NCI-H2196 (cell line): ENCODE data around the gene PABPN1.

Experiments
- DNase-seq: peaks from one replicate; lab custom pipeline; 2025; ENCODE audit not compliant: unreplicated experiment; lab: John Stamatoyannopoulos, UW

PABPN1 gene

DNA sequence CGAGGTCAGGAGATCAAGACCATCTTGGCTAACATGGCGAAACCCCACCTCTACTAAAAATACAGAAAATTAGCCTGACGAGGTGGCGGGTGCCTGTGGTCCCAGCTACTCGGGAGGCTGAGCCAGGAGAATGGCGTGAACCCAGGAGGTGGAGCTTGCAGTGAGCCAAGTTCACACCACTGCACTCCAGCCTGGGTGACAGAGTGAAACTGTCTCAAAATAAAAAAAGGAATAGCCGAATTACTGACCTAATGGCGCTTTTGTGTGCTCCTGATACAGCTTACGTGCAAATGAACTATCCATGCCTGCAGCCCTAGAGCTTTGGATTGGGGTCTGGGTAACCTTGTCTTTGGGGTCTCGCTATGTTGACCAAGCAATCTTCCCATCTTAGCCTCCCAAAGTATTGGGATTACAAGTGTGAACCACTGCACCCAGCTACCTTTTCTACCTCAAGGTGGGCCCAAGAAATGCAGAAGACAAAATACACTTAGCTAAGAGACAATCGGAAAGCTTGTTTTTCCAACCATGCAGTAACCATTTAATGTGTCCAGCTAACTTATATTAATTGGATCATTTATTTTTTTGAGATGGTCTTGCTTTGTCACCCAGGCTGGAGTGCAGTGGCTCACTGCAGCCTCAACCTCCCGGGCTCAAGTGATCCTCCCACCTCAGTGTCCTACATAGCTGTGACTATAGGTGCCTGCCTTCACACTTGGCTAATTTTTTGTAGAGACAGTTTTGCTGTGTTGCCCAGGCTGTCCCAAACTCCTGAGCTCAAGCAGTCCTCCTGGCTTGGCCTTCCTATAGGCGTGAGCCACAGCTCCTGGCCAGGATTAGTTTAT, 5.5 kb downstream of the PABPN1 start:
- DNase-seq, result no peak

DNA sequence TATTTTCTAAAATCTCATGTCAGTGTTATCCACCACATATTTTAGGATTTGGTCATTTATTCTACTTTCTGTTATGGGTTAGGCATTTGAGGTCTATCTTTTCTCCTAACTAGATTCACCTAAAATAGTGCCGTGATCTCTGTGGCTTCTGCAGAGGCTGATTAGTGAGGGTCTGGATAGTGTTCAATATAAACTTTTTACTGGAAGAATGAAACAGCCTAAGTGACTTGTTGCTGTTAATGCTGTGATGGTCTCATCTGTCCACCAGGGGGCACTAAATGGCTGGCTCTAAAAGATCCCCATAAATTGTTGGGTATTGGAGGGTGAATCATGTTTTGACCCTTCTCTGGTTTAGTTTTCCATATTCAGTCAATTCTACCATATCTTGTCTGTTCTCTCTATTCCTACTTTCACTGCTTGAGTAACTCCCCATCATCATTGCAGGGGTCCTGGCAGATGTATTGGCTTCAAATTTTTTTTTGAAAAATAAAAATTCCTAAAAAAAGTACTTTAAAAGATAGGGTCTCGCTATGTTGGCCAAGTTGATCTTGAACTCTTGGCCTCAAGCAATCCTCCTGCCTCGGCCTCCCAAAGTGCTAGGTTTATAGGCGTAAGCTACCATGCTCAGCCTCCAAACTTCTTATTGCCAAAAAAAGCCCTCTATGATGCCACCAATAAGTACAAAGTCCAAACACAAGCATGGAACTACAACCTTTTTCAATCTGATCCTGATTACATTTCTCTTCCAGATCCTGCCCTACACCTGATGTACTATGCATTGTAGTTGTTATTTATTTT, 6.9 kb downstream of the PABPN1 start:
- peak; percentile 76 for DNase-seq

DNA sequence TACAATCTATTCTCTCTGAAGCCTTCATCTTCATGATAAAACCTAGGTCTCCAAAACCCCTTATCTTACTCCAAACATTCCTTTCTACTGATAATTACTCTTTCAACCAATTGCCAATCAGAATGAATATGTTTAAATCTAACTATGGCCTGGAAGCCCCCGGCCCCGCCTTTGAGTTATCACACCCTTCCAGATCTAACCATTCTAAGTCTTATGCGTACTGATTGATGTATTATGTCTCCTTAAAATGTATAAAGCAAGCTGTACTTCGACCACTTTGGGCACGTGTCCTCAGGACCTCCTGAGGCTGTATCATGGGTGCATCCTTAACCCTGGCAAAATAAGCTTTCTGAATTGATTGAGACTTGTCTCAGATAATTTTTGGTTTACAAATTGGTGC, 14.4 kb downstream of the PABPN1 start:
- no peak for DNase-seq

DNA sequence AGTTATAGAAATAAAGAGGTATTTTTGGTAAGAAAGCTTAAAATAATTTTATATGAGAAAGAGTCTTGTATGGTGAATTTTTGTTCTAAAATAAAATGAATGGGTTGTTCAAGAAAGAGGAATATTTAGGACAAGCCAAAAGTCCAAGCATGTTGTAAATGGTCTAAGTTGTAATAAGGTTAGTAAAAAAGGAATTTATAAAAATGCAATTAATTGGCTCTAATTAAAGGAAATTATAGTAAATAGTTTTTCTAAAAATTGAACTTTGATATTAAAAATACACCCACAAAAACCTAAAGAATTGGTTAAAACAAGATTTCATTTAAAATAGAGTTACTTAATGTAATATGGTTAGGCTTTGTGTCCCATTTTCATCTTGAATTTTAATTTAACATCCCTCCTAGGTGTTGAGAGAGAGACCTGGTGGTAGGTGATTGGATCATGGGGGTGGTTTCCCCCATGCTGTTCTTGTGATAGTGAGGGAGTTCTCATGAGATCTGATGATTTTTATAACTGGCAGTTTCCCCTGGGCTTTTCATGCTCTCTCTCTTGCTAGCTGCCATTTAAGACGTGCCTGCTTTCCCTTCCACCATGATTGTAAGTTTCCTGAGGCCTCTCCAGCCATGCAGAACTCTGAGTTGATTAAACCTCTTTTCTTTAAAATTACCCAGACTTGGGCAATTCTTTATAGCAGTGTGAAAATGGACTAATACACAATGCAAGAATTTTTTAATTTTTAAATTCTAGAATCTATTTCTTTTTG, 18.4 kb downstream of the PABPN1 start:
- no peak for DNase-seq

DNA sequence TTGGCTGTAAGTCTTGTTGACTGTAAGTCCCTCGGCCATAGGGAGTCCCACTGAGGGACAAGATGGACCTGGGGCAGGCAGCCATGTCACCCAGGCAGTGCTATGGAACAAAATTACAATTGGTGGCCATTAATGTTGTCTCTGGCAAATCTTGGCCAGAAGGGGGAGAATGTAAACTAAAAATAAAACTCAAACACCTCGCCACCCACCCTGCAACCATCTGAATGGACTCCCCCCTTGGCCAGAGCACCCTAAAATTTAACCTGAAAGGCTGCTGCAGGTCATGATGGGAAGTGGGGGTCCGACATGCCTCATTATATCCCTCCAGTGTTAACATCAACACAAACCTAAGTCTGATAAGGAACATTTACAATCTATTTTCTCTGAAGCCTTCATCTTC, 23.2 kb downstream of the PABPN1 start:
- DNase-seq, result no peak

DNA sequence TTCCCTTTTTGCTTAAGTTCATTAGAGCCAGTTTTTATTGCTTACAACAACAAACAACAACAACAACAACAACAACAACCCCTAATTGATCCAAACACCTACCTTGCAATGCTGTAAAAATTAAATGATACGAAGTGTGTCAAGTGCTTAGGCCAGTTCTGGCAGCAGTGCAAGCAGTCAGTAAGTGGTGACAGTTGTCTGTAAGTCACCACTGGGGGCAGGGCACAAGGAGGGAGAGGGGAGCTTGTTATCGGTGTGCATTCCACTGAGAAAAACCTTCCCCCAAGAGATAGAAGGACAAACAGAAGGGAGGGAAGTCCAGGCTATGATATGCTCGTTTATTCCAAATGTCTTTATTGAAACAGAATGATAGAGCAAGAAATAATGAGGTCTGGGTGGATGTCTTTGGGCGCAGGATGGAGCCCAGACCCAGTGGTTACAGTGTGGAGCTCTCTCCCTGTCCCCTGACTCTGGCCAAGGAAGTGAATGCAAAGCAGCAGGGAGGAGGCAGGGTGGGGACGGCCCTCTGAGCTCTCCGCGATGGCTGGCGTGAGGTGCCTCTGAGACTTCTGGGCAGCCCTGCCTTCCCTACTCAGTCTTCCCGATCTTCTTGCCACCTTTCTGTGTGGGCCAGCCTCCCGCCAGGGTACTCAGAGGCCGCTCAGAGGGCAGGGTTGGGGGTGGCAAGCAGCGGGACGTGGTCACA, 24.9 kb downstream of the PABPN1 start:
- DNase-seq, result no peak

DNA sequence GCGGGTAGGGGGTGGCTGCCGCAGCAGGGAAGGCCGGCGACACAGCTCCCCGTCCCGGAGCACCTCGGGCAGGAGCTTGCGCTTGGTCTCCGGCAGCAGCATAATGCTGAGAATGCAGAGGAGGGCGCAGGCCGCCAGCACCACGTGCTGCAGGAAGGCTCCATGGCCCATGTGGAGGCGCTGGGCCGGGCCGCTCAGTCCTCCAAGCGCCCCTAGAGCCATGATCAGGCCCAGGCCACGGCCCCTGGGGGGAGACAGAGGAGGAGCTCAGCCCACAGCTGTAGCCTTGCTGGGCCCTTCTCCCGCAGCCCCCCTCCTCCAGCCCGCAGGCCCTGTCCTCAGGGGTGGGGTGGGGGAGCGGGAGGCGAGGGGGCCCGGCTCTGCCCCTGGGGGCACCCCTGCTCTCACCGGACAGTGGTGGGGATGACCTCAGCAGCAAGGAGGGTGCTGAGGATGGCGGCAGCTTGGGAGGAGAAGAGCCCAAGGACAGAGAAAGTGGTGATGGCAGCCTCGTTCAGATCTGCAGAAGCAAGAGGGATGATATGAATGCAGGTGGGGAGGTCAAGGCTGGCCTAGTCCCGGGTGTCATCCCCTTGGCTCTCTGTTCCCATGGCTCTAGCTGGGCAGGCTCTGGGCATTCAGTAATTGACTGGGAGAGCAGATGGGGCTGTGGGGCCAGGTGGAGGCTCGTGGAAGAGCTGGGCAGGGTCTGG, 25.6 kb downstream of the PABPN1 start:
- no peak for DNase-seq

DNA sequence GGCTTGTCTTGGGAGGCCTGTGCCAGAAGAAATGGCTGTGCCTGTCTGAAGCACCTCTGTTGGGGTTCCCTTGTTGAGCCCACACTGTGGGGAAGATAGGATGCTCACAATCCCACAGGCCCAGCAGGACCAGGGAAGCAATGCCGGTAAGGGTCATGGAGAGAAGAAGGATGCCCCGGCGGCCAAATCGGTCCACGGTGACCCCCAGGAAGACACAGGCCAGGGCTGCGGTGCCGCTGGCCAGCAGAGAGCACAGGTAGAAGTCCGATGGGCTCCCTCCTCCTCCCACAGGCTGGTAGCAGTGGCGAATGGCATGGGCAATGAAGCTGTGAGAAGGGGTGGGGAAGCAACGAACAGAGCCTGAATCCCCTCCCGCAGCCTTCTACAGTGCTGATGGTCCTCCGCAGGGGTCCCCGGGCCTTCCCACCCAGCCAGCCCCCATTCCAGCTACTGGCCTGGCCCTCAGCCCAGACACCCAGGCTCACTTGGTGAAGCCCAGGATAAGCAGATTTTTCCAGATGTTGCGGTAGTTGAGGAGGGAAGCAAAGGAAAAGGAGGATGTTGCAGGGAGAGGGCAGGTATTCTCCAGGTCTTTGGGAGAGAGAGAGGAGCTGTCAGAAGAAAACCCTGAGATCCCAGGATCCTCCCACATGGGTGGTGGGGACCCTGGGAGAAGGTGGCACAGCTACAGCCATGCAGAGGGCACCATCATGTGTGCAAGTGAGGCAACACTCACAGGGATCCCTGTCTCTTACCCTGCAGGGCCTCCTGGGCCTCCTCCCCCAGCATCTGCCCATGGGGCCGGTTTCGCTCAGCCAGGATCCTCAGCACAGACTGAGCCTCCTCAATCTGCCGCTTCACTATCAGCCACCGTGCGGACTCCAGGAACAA, 26.4 kb downstream of the PABPN1 start:
- no peak for DNase-seq

DNA sequence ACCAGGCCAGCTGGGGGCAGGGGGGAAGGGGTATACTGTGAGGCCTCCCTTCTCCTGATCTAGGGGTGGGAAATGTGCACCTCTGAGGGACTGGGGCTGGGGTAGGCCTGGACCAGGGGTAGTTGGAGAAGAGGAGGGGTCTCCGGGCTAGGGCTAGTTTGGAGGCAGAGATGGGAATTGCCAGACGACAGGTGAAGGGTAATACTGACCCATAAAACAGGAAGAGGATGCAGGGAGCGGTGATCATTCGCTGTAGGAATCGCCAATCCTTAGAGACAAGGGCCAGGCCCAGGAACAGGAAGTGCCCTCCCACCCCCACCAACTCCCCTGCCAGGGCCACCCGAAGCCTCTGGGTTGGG, 27.0 kb downstream of the PABPN1 start:
- DNase-seq, result no peak

DNA sequence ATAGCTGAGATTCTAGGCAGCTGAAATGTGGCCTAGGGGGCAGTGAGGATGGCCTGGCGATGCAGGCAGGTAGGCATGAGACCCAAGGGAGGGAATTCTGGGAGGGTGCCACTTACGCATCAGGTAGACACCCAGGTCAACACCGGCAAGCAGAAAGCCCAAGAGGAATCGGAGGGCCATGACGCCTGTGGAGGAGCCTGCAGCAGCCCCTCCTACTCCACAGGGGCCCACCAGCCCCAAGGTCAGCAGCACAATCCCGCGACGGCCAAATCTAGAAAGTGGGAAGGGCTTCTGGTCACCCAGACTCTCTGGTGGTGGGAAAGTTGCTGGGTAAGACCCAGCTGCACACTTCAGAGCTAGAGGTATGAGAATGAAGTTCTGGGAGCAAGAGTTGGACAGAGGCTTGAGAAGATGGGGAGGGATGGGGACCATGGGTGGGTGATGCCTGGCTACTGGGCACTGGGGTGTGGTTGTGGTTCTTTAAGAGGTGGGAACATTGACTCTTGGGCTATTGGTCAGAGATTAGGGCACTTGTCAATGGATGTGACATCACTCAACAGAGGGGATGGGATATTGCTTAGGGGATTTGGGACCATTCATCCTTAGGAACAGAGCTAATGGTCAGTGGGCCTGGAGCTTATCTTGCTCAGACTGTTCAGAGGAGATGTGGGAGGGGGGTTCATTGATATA, 28.0 kb downstream of the PABPN1 start:
- no peak for DNase-seq

DNA sequence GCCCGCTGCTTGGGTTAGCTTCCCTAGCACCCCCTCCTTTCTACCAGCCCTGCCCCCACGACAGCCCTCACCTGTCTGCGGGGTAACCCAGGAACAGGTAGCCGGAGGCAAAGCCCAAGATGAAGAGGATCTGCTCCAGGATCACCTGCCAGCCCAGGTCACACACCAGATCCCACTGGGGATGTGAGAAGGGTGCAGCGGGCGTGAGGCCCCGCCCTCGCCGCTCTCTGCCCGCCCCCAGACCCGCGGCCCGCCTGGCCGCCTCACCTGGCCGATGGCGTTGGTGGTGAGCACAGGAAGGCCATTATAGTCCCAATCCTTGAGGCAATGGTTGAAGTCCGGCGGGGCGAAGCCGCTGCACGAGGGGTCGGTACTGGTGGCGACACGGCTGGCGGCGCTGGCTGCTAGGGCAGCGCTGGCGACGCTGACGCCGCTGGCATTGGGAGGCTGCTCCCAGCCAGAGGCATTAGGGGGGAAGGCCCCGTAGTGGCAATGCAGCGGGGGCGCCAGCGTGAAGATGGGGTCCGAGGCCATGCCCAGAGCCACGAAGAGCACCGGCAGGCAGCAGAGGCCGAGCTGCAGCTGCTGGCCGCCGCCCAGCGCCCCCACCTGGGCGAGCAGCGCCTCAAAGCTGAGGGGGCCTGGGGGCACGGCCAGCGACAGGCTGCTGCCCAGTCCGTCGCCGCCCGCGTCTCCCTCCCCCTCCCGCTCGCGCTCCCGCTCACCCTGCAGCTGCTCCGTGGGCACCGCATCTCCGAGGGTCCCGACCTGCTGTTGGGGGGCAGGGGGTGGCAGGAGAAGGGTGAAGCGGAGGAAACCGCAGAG, 30.6 kb downstream of the PABPN1 start:
- peak; percentile 21 for DNase-seq

DNA sequence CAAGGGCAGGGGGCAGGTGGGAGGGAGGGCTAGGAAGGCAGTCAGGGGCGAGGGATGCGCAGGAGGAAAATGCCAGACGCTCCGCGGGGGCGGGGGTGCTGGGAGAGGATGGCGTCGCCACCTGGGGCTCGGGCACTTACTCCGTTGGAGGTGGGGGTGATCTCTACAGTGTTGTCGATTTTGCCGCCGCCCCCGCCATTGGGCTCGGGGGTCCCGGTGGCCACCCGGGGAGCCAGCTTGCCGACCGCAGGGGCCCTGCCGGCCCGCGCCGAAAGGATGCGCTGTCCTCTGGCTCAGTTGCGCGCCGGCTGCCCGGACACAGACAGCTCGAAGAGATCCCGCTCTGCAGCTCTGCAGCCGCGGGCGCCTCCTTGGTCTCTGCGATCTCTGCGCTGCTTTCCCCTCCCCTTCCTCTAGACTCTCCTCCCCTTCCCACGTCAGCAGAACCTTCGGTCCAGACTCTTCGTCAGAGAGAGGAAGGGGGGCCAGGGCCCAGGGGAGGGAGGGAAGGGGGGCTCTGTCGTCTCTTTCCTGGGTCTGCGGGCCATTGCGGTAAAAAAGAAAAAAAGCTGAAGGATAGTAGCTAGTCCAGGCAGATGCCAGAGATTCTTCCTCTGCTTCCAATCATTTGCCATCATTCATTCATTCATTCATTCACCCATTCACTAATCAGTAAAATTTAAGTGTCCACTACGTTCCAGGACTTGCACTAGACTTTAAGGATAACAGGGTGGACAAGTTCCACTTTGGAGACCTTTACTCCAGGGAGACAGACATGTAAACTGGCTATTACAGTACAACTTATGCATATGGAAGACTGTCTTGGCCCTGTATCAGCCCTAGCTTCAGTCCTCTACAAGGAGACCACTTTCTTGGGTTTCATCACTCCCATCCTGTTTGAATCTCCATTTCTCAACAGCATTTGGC, 31.5 kb downstream of the PABPN1 start, which contains the start of gene SLC22A17:
Gene SLC22A17 (minus strand): TSS at position 382 of the 927 bp plus-strand sequence.
- DNase-seq, result peak; percentile 87

DNA sequence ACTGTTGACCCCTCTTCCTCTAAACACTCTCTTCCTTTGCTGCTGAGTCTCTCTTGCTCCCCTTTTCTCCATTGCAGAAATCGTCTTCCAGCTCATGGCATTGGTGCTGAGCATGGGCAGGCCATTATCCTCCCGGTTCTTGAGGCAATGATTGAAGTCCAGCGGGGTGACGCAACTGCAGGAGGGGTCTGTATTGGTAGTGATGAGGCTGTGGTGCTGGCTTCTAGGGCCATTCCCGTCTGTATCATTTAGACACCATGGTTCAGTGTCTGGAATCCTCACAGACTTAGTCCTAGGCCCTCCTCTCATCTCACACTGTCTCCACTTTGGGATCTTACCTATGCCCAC, 32.1 kb downstream of the PABPN1 start:
- no peak for DNase-seq

DNA sequence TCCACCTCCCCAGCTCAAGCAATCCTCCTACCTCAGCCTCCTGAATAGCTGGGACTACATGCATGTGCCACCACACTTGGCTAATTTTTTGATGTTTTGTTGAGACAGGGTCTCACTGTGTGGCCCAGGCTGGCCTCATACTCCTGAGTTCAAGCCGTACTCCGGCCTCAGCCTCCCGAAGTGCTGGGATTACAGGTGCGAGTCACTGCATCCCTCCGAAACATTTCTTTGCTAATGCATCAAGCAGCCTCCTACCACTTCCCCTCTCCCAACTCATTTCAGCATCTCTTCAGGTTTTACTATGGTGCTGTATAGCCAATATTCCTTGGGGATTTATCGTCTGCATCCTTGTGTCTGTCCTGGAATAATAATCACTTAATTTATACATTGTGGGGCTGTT, 33.7 kb downstream of the PABPN1 start:
- no peak for DNase-seq

DNA sequence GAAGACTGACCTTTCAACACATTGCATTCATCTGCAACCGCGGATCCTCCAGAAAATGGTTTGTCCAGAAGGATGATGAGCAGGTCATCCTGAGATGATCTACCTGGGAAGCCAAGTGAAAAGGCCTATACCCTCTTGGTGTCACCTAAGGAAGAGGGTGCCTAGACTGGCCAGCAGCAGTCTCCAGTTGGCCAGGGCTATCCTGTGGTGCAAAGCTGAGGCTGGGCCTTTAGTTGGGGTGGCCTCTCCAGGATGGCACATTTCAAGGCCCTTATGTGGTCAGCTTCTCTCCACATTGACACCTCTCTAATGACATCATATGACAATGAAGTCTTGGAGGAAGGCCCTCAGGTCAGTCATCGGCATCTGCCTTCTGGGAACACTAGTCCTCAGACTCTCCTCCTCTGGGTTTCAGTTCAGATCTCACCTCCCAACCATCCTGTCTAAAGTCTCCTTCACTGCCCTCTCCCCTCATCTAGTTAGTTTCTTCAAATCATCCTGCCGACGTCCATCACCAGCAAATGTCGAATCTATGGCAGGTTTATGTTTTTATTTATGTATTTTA, 34.7 kb downstream of the PABPN1 start:
- no peak for DNase-seq

DNA sequence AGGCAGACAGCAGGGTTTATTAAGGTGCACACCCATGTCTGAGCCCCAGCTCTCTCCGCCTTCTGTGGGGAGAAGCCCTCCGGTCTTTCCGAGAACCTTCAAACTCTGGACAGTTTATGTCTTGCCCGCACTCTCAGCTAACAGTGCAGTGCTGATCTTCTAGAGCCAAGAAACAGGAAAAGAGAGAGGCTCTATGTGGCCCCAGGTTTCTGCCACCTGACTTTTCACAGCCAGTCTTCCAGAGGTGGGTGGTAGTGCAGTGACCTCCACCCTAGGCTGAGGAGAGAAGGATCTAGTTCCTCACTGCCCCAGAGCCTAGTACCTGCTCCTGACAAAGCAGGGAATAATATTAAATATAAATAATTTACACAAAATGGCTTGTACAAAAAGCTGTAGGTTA, 35.4 kb downstream of the PABPN1 start:
- no peak for DNase-seq

DNA sequence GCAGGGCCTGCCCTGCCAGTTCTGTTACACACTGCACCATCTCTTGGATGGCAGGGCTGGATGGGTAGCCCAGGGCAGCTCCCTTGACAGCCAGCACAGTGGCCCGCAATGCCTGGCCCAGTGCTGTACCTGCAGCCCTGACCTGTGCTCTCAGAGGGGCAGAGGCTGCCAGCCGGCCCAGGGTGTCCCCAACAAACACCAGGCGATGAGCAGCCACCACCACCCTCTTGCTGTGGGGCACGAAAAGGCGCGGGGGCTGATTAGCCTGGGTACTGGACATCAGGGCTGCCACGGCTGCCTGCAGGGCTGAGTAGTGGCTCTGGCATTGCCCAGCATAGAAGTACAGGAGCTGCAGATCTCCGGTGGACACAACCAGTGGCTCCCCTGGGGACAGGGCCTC, 36.0 kb downstream of the PABPN1 start:
- no peak for DNase-seq
